Chondrocyte (in vitro differentiated cells): ENCODE results near the gene FAM222A. TPM values are rescaled to one million over a fixed set of nuclear protein-coding genes. Genes with fewer than 3 reads are reported as not detected.

Experiments used
- DNase-seq: peaks from one replicate; pipeline ENCODE4 v3.0.0; 2021; ENCODE audit warnings: mixed read lengths, low spot score
- H3K27ac Mint-ChIP-seq: one replicate; pipeline ENCODE4 v1.8.0; 2021; ENCODE audit warnings: mild to moderate bottlenecking, moderate library complexity, mixed read lengths; ENCODE audit not compliant: unreplicated experiment
- H3K27me3 Mint-ChIP-seq: 2 replicates; pipeline ENCODE4 v1.8.0; 2021; ENCODE audit warnings: low read depth, mixed read lengths
- H3K36me3 Mint-ChIP-seq: 2 replicates; pipeline ENCODE4 v1.8.0; 2021; ENCODE audit warnings: low read depth, mixed read lengths
- H3K4me1 Mint-ChIP-seq: 2 replicates; pipeline ENCODE4 v1.8.0; 2021; ENCODE audit warnings: low read depth, mild to moderate bottlenecking, mixed read lengths
- H3K4me3 Mint-ChIP-seq: one replicate; pipeline ENCODE4 v1.8.0; 2021; ENCODE audit warnings: mild to moderate bottlenecking, moderate library complexity, mixed read lengths; ENCODE audit not compliant: unreplicated experiment
- H3K9me3 Mint-ChIP-seq: 2 replicates; pipeline ENCODE4 v1.8.0; 2021; ENCODE audit warnings: low read depth, mixed read lengths
- total RNA-seq: library from RNA; stranded (reverse); gene quantifications from 3 replicates; pipeline ENCODE4 v1.2.1, GENCODE V29; 2021
- TF ChIP-seq, protein P1 (sequence below): fragments of 200-600 bp; sonication (generic); IDR thresholded peaks from 2 replicates; pipeline ENCODE4 v1.5.0; 2021; ENCODE audit warnings: antibody characterized with exemption, mild to moderate bottlenecking, moderate library complexity

Gene FAM222A
- total RNA-seq, 1 donor from 2014 or later = 1.0 TPM

DNA sequence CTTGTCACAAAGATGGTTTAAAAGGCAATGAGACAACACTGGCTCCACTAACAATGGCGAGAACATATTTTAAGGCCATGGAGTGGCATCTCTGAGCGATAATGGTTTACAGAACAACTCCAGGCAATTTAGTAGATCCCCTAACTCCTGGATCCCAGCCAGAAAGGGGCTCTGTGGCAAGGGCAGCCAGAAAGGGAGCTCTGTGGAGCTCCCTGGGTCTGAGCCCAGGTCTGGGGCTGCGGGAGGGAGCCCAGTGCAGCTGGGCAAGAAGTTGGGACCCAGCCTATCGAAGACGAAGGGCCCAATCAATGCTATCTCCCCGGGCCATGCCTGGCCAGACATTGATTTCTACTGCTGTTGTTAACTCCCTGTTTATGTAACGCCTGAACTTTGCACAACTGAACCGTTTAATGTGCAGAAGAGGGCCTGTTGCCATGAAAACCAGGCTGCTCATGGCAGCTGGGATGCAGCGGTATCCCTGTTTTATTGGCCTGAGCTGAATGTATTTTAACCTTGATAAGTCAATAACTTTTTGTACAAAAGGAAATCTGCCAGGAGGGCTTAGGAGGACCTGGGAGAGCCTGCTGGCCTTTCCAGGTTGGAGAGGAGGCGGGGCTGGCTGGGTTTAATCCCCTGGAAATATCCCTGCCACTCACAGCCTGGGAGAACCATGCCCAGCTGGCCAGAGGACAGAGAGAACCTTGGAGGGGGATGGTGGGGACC, 6.7 kb upstream of the FAM222A start:
- H3K27ac Mint-ChIP-seq = no peak overlapping the region

DNA sequence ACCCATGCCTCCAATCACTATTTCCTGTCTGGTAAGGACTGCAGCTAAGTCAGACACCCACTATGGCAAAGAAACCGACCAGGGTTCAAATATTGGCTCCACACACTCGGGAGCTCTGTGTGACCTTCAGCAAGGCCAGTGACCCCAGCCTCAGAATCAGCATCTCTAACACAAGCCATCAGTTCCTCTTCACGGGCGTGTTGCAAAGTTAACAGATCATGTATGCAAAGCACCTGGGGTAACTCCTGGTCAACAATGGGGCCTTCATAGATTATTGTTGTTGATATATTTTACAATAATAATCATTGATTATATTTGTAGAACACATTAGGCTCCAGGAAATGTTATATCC, 6.2 kb upstream of the FAM222A start:
- H3K27ac Mint-ChIP-seq = no peak overlapping the region
- peaks cover 3% of the 10 kb centered on the region for H3K4me1 Mint-ChIP-seq
- peaks cover under 1% of the 10 kb centered on the region for H3K9me3 Mint-ChIP-seq
- H3K4me3 Mint-ChIP-seq = no peak overlapping the region
- H3K27me3 Mint-ChIP-seq = peaks cover 3% of the 10 kb centered on the region
- H3K36me3 Mint-ChIP-seq = no peaks in the 10 kb centered on the region
- TF ChIP-seq, protein P1, sequence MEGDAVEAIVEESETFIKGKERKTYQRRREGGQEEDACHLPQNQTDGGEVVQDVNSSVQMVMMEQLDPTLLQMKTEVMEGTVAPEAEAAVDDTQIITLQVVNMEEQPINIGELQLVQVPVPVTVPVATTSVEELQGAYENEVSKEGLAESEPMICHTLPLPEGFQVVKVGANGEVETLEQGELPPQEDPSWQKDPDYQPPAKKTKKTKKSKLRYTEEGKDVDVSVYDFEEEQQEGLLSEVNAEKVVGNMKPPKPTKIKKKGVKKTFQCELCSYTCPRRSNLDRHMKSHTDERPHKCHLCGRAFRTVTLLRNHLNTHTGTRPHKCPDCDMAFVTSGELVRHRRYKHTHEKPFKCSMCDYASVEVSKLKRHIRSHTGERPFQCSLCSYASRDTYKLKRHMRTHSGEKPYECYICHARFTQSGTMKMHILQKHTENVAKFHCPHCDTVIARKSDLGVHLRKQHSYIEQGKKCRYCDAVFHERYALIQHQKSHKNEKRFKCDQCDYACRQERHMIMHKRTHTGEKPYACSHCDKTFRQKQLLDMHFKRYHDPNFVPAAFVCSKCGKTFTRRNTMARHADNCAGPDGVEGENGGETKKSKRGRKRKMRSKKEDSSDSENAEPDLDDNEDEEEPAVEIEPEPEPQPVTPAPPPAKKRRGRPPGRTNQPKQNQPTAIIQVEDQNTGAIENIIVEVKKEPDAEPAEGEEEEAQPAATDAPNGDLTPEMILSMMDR = no peak
- no peak for DNase-seq

More for the DNA sequence above, 6.7 kb upstream of the FAM222A start:
- H3K4me1 Mint-ChIP-seq = peaks cover 3% of the 10 kb centered on the region
- TF ChIP-seq, protein P1 = no peak
- no peak for DNase-seq
- no peak overlapping the region for H3K4me3 Mint-ChIP-seq
- no peaks in the 10 kb centered on the region for H3K36me3 Mint-ChIP-seq
- peaks cover 3% of the 10 kb centered on the region for H3K27me3 Mint-ChIP-seq
- H3K9me3 Mint-ChIP-seq = peaks cover 3% of the 10 kb centered on the region

DNA sequence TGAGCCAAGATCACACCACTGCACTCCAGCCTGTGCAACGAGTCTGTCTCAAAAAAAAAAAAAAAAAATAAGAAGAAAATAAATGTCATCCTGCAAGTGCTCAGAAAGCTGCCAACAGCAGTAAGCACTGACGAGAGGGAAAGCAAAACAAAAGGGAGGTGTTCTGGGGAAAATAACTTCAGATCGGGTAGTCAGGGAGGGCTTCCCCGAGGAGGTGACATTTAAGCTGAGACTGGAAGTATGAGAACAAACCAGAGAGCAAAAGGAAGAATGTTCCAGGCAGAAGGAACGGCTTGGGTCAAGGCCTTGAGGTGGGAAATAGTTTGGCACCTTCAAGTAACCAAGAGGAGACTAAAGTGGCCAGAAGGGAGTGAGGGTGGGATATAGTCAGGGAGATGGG, 4.7 kb upstream of the FAM222A start:
- Mint-ChIP-seq H3K9me3 (no peaks in the 10 kb centered on the region), H3K27ac (no peak overlapping the region), H3K36me3 (no peaks in the 10 kb centered on the region), H3K4me1 (peaks cover 3% of the 10 kb centered on the region), H3K27me3 (peaks cover 3% of the 10 kb centered on the region), H3K4me3 (no peak overlapping the region)
- DNase-seq = no peak
- TF ChIP-seq, protein P1 = no peak

DNA sequence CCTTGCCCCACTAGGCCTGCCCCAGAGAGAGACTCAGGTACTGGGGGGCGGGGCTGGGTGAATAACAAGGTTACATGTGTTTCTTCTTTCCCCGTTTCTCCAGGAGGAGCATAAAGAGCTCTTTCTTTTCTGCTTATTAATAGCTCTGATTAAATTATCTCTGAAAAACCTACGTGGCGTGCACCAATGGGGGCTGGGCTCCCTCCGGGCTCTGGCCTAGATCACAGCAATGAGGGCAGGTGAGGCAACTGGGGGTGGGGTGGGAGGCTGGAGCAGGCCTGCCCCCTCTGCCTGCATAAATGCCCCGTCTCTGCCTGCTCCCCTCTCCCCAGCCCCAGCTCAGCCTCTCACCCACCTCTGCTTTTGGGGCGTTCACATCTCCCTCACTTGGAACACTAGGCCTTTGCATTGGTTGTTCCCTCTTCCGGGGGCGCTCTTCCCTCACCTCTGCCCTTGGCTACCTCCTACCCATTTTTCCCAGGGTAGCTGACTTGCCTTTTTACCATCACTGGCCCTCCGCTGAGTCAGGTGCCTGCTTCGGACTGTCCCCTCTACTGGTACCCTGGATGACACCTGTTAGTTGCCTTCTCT, 4.1 kb upstream of the FAM222A start:
- no peaks in the 10 kb centered on the region for H3K9me3 Mint-ChIP-seq
- TF ChIP-seq, protein P1 = no peak
- peaks cover 3% of the 10 kb centered on the region for H3K4me1 Mint-ChIP-seq
- peaks cover 3% of the 10 kb centered on the region for H3K27me3 Mint-ChIP-seq
- no peak for DNase-seq
- no peak overlapping the region for H3K27ac Mint-ChIP-seq
- no peak overlapping the region for H3K4me3 Mint-ChIP-seq
- no peaks in the 10 kb centered on the region for H3K36me3 Mint-ChIP-seq

DNA sequence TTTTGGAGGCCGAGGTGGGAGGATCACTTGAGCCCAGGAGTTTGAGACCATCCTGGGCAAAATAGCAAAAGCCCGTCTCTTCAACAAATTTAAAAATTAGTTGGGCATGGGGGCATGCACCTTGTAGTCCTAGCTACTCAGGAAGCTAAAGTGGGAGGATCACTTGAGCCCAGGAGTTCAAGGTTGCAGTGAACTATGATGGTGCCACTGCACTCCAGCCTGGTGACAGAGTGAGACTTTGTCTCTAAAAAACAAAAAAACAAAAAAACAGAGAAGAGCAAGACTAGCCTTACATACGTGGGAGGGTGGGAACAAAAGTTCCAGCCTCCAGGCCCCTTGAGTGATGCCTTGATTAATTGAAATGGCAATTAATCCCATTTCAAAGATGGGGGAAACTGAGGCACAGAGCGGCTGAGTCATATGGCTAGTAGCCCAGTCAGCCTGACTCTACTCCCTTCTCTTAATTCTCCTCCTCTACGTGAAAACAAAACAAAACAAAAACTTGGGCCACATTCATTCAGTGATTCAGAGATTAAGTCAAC, 3.3 kb upstream of the FAM222A start:
- H3K36me3 Mint-ChIP-seq = no peaks in the 10 kb centered on the region
- TF ChIP-seq, protein P1 = no peak
- no peak overlapping the region for H3K27ac Mint-ChIP-seq
- DNase-seq = no peak
- peaks cover 3% of the 10 kb centered on the region for H3K27me3 Mint-ChIP-seq
- H3K9me3 Mint-ChIP-seq = no peaks in the 10 kb centered on the region
- H3K4me3 Mint-ChIP-seq = no peak overlapping the region
- H3K4me1 Mint-ChIP-seq = peaks cover 3% of the 10 kb centered on the region
